GM12891 (cell line): ENCODE data around the gene KCNIP4.

Experiments used
- POLR2A ChIP-seq: IDR thresholded peaks from 2 replicates; pipeline ENCODE4 v1.6.1; 2011; ENCODE audit warnings: low read depth, low read length, control low read depth
- POLR2AphosphoS5 ChIP-seq: IDR thresholded peaks from 2 replicates; pipeline ENCODE4 v1.6.1; 2011; ENCODE audit warnings: low read depth, low read length, control low read depth
- POU2F2 ChIP-seq: IDR thresholded peaks from 2 replicates; pipeline ENCODE4 v1.6.1; 2011; ENCODE audit warnings: low read depth, mild to moderate bottlenecking, control low read depth, low read length, moderate library complexity

DNA sequence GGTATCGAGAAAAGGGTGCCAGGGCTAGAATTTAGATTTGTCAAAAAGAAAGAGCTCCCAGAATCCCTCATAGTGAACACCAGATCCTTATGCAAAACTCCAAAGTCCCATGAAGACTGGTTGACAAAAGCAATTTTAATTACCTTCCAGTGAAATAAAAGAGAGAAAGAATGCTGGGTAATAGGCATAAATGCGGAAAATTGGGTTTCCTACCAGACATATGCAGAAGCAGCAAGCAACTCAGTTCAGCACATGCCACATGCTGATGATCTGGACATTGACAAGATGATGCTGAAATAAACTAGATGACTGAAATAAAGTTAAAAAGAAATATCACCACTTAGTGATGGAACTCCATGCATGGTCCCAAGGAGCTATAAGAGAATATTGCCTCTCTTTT lies 83.9 kb downstream of the KCNIP4 start:
- no peak for TF ChIP-seq POU2F2
- no peak for TF ChIP-seq POLR2A
- no peak for TF ChIP-seq POLR2AphosphoS5
